GM12865 (cell line): ENCODE results near the gene ANKRD63.

Experiments
- DNase-seq: peaks from one replicate; pipeline ENCODE4 v3.0.0; 2010; ENCODE audit warnings: low read depth
- H3K4me3 ChIP-seq: 2 replicates; pipeline ENCODE4 v1.5.1; 2011; ENCODE audit warnings: mild to moderate bottlenecking, low read depth, low read length, control low read depth
- CTCF ChIP-seq: IDR thresholded peaks from 2 replicates; pipeline ENCODE4 v1.5.1; 2011; ENCODE audit warnings: low read length, control low read depth, low read depth, inconsistent platforms; ENCODE audit not compliant: insufficient read depth; ENCODE audit errors: missing control alignments

The ANKRD63 gene

GRCh38 chr15:40282869-40283614 lies at the start of gene ANKRD63:
ANKRD63 (minus strand) TSS chr15:40283064; CDS start chr15:40282586, 478 bp downstream.
- peak within 1 kb of the TSS; percentile 43 for H3K4me3 ChIP-seq
- no peak for DNase-seq

GRCh38 chr15:40332113-40332781 lies 49.4 kb upstream of the ANKRD63 start:
- TF ChIP-seq CTCF = no peak
- no peak overlapping the region for H3K4me3 ChIP-seq
- no peak for DNase-seq

More at GRCh38 chr15:40282869-40283614, at the start of gene ANKRD63:
- TF ChIP-seq CTCF = no peak

- no peak overlapping the region for H3K4me3 ChIP-seq
- TF ChIP-seq CTCF = no peak
- DNase-seq = no peak
Observed at GRCh38 chr15:40331637-40332036, 48.8 kb upstream of the ANKRD63 start.

- no peak for DNase-seq
- no peak for TF ChIP-seq CTCF
- H3K4me3 ChIP-seq = no peak overlapping the region
Observed at GRCh38 chr15:40331026-40331425, 48.2 kb upstream of the ANKRD63 start.

GRCh38 chr15:40330368-40330836 lies 47.5 kb upstream of the ANKRD63 start:
- H3K4me3 ChIP-seq = no peak overlapping the region
- no peak for DNase-seq
- TF ChIP-seq CTCF = no peak

GRCh38 chr15:40329804-40330203 lies 46.9 kb upstream of the ANKRD63 start:
- DNase-seq = no peak
- H3K4me3 ChIP-seq = no peak overlapping the region
- TF ChIP-seq CTCF = no peak
